Endothelial cell of umbilical vein (primary cell): ENCODE data around the gene TXNRD1. TPM values are rescaled to one million over a fixed set of nuclear protein-coding genes. Genes with fewer than 3 reads are reported as not detected.
A peak's percentile ranks its signal among the peaks of the same experiment; 100 is the strongest.

Experiments
- BruUV-seq: library from RNA; stranded (reverse); fragments of 400-500 nt; replicated peaks from 2 replicates; lab custom pipeline; 2021; lab: Mats Ljungman, UMichigan
- CTCF ChIA-PET: fragments of 300-600, 350-600 bp; sonication (Branson Sonifier 250); formaldehyde crosslinking; loops from one replicate; lab custom pipeline; 2021; ENCODE audit warnings: antibody characterized with exemption, inconsistent platforms; lab: Charles Lee
- POLR2A ChIA-PET: fragments of 300-600, 350-600 bp; sonication (Branson Sonifier 250); formaldehyde crosslinking; loops from one replicate; lab custom pipeline; 2021; ENCODE audit warnings: antibody characterized with exemption, inconsistent platforms; lab: Charles Lee
- DNase-seq: peaks from one replicate; pipeline ENCODE4 v3.0.0-alpha.2; 2011; ENCODE audit warnings: low read depth, low spot score
- FAIRE-seq: peaks from 2 replicates; lab custom pipeline; 2011; peaks lifted over from hg19 to GRCh38; lab: Jason Lieb, UNC
- H2AFZ ChIP-seq: 2 replicates; pipeline ENCODE4 v1.6.0; 2012; ENCODE audit warnings: low read depth, low read length, control low read depth, inconsistent platforms
- H3K27ac ChIP-seq: 2 replicates; pipeline ENCODE4 v1.5.1; 2011; ENCODE audit warnings: low read depth, mild to moderate bottlenecking, control low read depth, low read length, moderate library complexity; ENCODE audit not compliant: insufficient read depth
- H3K27me3 ChIP-seq, 2 experiments: 2 replicates each; pipeline versions ENCODE4 v1.6.0 to v1.6.1; 2011; ENCODE audit warnings: low read length in 2 of 2, mixed read lengths in 1 of 2; ENCODE audit not compliant: control insufficient read depth in 2 of 2, insufficient read depth in 2 of 2
- H3K36me3 ChIP-seq, 2 experiments: 2 replicates in 1 of 2; 3 replicates in 1 of 2; pipeline ENCODE4 v1.5.1; 2011; ENCODE audit warnings: low read length in 2 of 2, mild to moderate bottlenecking in 1 of 2, moderate library complexity in 1 of 2; ENCODE audit not compliant: control insufficient read depth in 2 of 2, insufficient read depth in 2 of 2; ENCODE audit errors: extremely low read depth in 1 of 2
- H3K4me1 ChIP-seq: 3 replicates; pipeline ENCODE4 v1.5.1; 2011; ENCODE audit warnings: mild to moderate bottlenecking, low read length; ENCODE audit not compliant: control insufficient read depth, insufficient read depth; ENCODE audit errors: extremely low read depth
- H3K4me2 ChIP-seq: 2 replicates; pipeline ENCODE4 v1.6.1; 2011; ENCODE audit warnings: low read length, control low read depth, mixed read lengths; ENCODE audit not compliant: insufficient read depth
- H3K4me3 ChIP-seq, 3 experiments: fragments of 200-600 bp in 1 of 3; sonication (generic), shearing (Covaris generic) in 1 of 3; replicated peaks in 1 of 3; 2 replicates each; pipeline ENCODE4 v1.5.1; 2011 to 2016; ENCODE audit warnings: control low read depth in 3 of 3, low read length in 3 of 3, mild to moderate bottlenecking in 2 of 3, inconsistent platforms in 1 of 3, low read depth in 1 of 3, moderate library complexity in 1 of 3; ENCODE audit not compliant: insufficient read depth in 1 of 3
- H3K79me2 ChIP-seq: 2 replicates; pipeline ENCODE4 v1.6.0; 2012; ENCODE audit warnings: low read length, inconsistent platforms; ENCODE audit not compliant: control insufficient read depth, insufficient read depth
- H3K9ac ChIP-seq: replicated peaks from 2 replicates; pipeline ENCODE3; 2011; ENCODE audit warnings: low read length, control low read depth; ENCODE audit not compliant: insufficient read depth; ENCODE audit errors: extremely low read depth
- H3K9me1 ChIP-seq: replicated peaks from 3 replicates; pipeline ENCODE4 v1.6.0; 2011; ENCODE audit warnings: mild to moderate bottlenecking, low read length; ENCODE audit not compliant: control insufficient read depth, insufficient read depth; ENCODE audit errors: extremely low read depth
- H3K9me3 ChIP-seq: replicated peaks from 2 replicates; pipeline ENCODE4 v1.5.1; 2012; ENCODE audit warnings: low read length, inconsistent platforms; ENCODE audit not compliant: control insufficient read depth, insufficient read depth
- H4K20me1 ChIP-seq: replicated peaks from 2 replicates; pipeline ENCODE3; 2011; ENCODE audit warnings: mild to moderate bottlenecking, low read length; ENCODE audit not compliant: control insufficient read depth, insufficient read depth; ENCODE audit errors: extremely low read depth
- EZH2 ChIP-seq: IDR thresholded peaks from 2 replicates; pipeline ENCODE4 v1.6.1; 2012; ENCODE audit warnings: borderline replicate concordance, low read depth, mild to moderate bottlenecking, moderate library complexity, low read length, inconsistent platforms; ENCODE audit not compliant: severe bottlenecking
- FOS ChIP-seq: IDR thresholded peaks from 2 replicates; pipeline ENCODE4 v1.6.1; 2011; ENCODE audit warnings: mild to moderate bottlenecking, low read length, moderate library complexity, borderline replicate concordance; ENCODE audit not compliant: insufficient read depth
- GATA2 ChIP-seq: IDR thresholded peaks from 2 replicates; pipeline ENCODE4 v1.7.0; 2011; ENCODE audit warnings: low read depth, mild to moderate bottlenecking, moderate library complexity, mixed read lengths, low read length; ENCODE audit not compliant: insufficient read length, insufficient read depth
- JUN ChIP-seq: IDR thresholded peaks from 2 replicates; pipeline ENCODE4 v1.6.1; 2011; ENCODE audit warnings: borderline replicate concordance, low read depth; ENCODE audit not compliant: insufficient read length, insufficient read depth
- MAX ChIP-seq: IDR thresholded peaks from 2 replicates; pipeline ENCODE4 v1.6.1; 2011; ENCODE audit not compliant: insufficient read depth, insufficient read length
- MYC ChIP-seq: IDR thresholded peaks from one replicate; pipeline ENCODE4 v1.6.1; 2011; ENCODE audit warnings: mild to moderate bottlenecking, low read depth, low read length
- POLR2A ChIP-seq: IDR thresholded peaks from 2 replicates; pipeline ENCODE4 v1.6.1; 2012; ENCODE audit warnings: low read depth, mild to moderate bottlenecking, control low read depth, low read length
- POLR2AphosphoS5 ChIP-seq: IDR thresholded peaks from 2 replicates; pipeline ENCODE4 v1.6.1; 2012; ENCODE audit warnings: low read depth, mild to moderate bottlenecking, control low read depth, low read length, moderate library complexity; ENCODE audit not compliant: insufficient read depth
- dilution Hi-C: fragments of 300-500 bp; cut with MboI; formaldehyde crosslinking; loops from one replicate; pipeline ENCODE4 v1.15.0; 2019; ENCODE audit warnings: low sequenced_read_pairs; ENCODE audit not compliant: extremely low pct_ligation_motif_present
- intact Hi-C: fragments of 100-400 bp; cut with micrococcal nuclease; formaldehyde crosslinking; loops from one replicate; pipeline ENCODE4 v1.10.0; 2022
- polyA plus RNA-seq, 4 experiments: library from polyadenylated mRNA; depleted of rRNA in 3 of 4; stranded (reverse) in 3 of 4; unstranded in 1 of 4; fragments of >200 nt; gene quantifications; 2 replicates each; pipeline versions ENCODE4 v1.2.1 to v1.2.3, GENCODE V29; 2011 to 2012; ENCODE audit warnings: missing spikeins in 1 of 4
- total RNA-seq: library from RNA; stranded (reverse); gene quantifications from 2 replicates; pipeline ENCODE4 v1.2.3, GENCODE V29; 2021
- TF ChIP-seq, protein P1 (sequence below), 2 donors: IDR thresholded peaks; 1 replicate in 1 of 2; 2 replicates in 1 of 2; pipeline ENCODE4 v1.5.1; 2011; ENCODE audit warnings: low read length in 2 of 2, mild to moderate bottlenecking in 2 of 2, moderate library complexity in 2 of 2, control low read depth in 1 of 2, inconsistent platforms in 1 of 2, low read depth in 1 of 2; ENCODE audit not compliant: insufficient read depth in 1 of 2; ENCODE audit errors: extremely low read depth in 1 of 2

TXNRD1 gene
- total and polyA plus RNA-seq, 2 donors (not counting 3 experiments of a cell fraction or from before 2014, with no cell fraction given): 309 to 566 TPM

- intact Hi-C loops: no loop called here
- Histone ChIP-seq H4K20me1 (peaks cover 2% of the 10 kb centered on the region), H3K4me3 (no peak overlapping the region), H3K27ac (no peak overlapping the region), H3K4me1 (no peaks in the 10 kb centered on the region), H3K4me2 (no peak overlapping the region), H3K79me2 (peaks cover 66% of the 10 kb centered on the region), H3K9ac (no peak overlapping the region), H3K36me3 (peaks cover 42 to 48% of the 10 kb centered on the region in 2 experiments), H3K9me3 (no peaks in the 10 kb centered on the region), H3K27me3 (no peaks in the 10 kb centered on the region), H3K9me1 (no peaks in the 10 kb centered on the region), H2AFZ (no peak overlapping the region)
- CTCF ChIA-PET: interaction anchor here (0.6 to 1.0 kb wide), 2 partner anchors 50 to 697 kb away, joined by 3 to 4 read pairs; no protein-coding TSS in a partner anchor
- dilution Hi-C loops: no loop called here
- no peak for DNase-seq
- FAIRE-seq: no peak
- no TSS peak for BruUV-seq
- POLR2A ChIA-PET: no interaction called here
- no peak for TF ChIP-seq MYC
- TF ChIP-seq POLR2AphosphoS5: peak; percentile 30
Observed at GRCh38 chr12:104342635-104343249, 127.2 kb downstream of the TXNRD1 start.

GRCh38 chr12:104344682-104345081, 129.1 kb downstream of the TXNRD1 start:
- no peak overlapping the region for H2AFZ ChIP-seq
- FAIRE-seq (no peak), DNase-seq (no peak)
- CTCF ChIA-PET: interaction anchor here (1.1 kb wide), 1 partner anchor 14 kb away, joined by 3 read pairs; no protein-coding TSS in a partner anchor
- POLR2A ChIA-PET: no interaction called here
- H3K27ac ChIP-seq: no peak overlapping the region
- BruUV-seq: no TSS peak
- H3K4me3 ChIP-seq: no peak overlapping the region
- H3K4me1 ChIP-seq: no peaks in the 10 kb centered on the region
- no peaks in the 10 kb centered on the region for H3K9me3 ChIP-seq
- peaks cover 2% of the 10 kb centered on the region for H4K20me1 ChIP-seq
- H3K79me2 ChIP-seq: peaks cover 68% of the 10 kb centered on the region
- dilution Hi-C loops (no loop called here), intact Hi-C loops (no loop called here)
- peaks cover 42 to 56% of the 10 kb centered on the region in 2 experiments for H3K36me3 ChIP-seq
- H3K9ac ChIP-seq: no peak overlapping the region
- TF ChIP-seq JUN (no peak), FOS (no peak), POLR2A (no peak), MAX (no peak), POLR2AphosphoS5 (no peak), EZH2 (no peak), GATA2 (no peak), MYC (no peak)
- TF ChIP-seq, protein P1, sequence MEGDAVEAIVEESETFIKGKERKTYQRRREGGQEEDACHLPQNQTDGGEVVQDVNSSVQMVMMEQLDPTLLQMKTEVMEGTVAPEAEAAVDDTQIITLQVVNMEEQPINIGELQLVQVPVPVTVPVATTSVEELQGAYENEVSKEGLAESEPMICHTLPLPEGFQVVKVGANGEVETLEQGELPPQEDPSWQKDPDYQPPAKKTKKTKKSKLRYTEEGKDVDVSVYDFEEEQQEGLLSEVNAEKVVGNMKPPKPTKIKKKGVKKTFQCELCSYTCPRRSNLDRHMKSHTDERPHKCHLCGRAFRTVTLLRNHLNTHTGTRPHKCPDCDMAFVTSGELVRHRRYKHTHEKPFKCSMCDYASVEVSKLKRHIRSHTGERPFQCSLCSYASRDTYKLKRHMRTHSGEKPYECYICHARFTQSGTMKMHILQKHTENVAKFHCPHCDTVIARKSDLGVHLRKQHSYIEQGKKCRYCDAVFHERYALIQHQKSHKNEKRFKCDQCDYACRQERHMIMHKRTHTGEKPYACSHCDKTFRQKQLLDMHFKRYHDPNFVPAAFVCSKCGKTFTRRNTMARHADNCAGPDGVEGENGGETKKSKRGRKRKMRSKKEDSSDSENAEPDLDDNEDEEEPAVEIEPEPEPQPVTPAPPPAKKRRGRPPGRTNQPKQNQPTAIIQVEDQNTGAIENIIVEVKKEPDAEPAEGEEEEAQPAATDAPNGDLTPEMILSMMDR (IDR thresholded peaks at IDR 0.05; ENCODE audit: extremely low read depth in 1 of 2, insufficient read depth in 1 of 2, low read depth in 1 of 2, low read length in 2 of 2): no peak
- no peaks in the 10 kb centered on the region for H3K9me1 ChIP-seq
- no peak overlapping the region for H3K4me2 ChIP-seq
- no peaks in the 10 kb centered on the region for H3K27me3 ChIP-seq
